ENCODE measurements around the gene GALNT18. TPM values are rescaled to one million over a fixed set of nuclear protein-coding genes. Genes with fewer than 3 reads are reported as not detected.

Gene GALNT18
- total and polyA plus RNA-seq, 2 of the 4 experiments (the other 2 are of a cell fraction), result 9.5 to 11.3 TPM

DNA sequence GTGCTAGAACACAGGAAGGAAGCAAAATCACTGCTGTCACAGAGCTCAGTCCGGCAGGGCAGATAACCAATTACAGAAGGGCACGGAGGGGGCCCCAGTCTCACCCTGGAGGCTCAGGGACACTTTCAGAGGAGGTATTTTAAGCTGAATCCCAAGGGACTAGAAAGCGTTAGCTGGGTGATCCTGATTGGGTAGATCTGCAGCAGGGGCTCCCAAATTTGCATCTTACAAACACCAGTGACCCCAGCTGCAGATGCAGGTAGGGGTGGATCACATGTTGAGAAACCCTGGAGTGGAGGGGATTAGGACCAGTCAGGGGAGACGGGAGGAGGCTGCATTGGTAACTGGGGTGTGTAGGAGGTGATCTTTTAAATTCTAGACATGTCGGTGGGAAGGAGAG, 360.2 kb downstream of the GALNT18 start:
- Histone ChIP-seq H3K9ac (ENCODE audit: low read depth, low read length) (no peak overlapping the region), H3K4me1 (ENCODE audit: control insufficient read depth, insufficient read depth, low read length) (0 out of 2 replicates have a peak, but pooled peaks cover 1% of the 10 kb centered on the region), H3K27ac (ENCODE audit: insufficient read depth, low read length) (no peak overlapping the region), H3K27me3 (ENCODE audit: control insufficient read depth, insufficient read depth, low read length) (peaks cover 28% of the 10 kb centered on the region), H3K79me1 (ENCODE audit: low read depth in 1 of 2, low read length in 2 of 2) (no peaks in the 10 kb centered on the region), H3K9me3 (ENCODE audit: control insufficient read depth, insufficient read depth, low read length) (no peaks in the 10 kb centered on the region), H4K8ac (ENCODE audit: low read depth in 2 of 2, low read length in 2 of 2) (no peak overlapping the region), H3K36me3 (ENCODE audit: control insufficient read depth, insufficient read depth, low read length) (no peaks in the 10 kb centered on the region), H4K91ac (ENCODE audit: insufficient read depth, low read depth, low read length) (no peak overlapping the region), H3K18ac (ENCODE audit: low read depth, low read length) (no peak overlapping the region), H3K23ac (ENCODE audit: low read depth, low read length) (no peak overlapping the region), H3K4me3 (ENCODE audit: insufficient read depth, low read depth, low read length) (no peak overlapping the region), H2AK5ac (ENCODE audit: low read depth, low read length) (no peak overlapping the region), H2BK5ac (ENCODE audit: low read depth, low read length, poor library complexity, severe bottlenecking) (no peak overlapping the region), H2AK9ac (replicated peaks; ENCODE audit: low read depth, low read length, poor library complexity) (no peak overlapping the region), H4K5ac (ENCODE audit: low read depth, low read length) (no peak overlapping the region), H2BK20ac (ENCODE audit: low read depth, low read length) (no peak overlapping the region), H3K9me1 (ENCODE audit: insufficient read depth, low read length) (no peaks in the 10 kb centered on the region), H3K56ac (ENCODE audit: extremely low read depth, insufficient read depth, low read length) (no peak overlapping the region), H4K20me1 (ENCODE audit: insufficient read depth, low read length) (no peaks in the 10 kb centered on the region), H3K4me2 (ENCODE audit: low read depth, low read length) (no peak overlapping the region), H3K4ac (ENCODE audit: low read depth, low read length) (no peak overlapping the region), H2BK120ac (ENCODE audit: low read depth, low read length) (no peak overlapping the region), H3K14ac (replicated peaks; ENCODE audit: low read depth, low read length) (no peak overlapping the region), H2AFZ (replicated peaks; ENCODE audit: low read length, poor library complexity) (no peak overlapping the region), H2BK15ac (ENCODE audit: low read depth, low read length) (no peak overlapping the region)
- 20% methylated on average over 1 of the region's 5 CpGs; no CpG with 5 or more reads in 1 of the 2 experiments for WGBS, 2 experiments (ENCODE audit: extremely low coverage in 2 of 2, insufficient read length in 1 of 2)
- no peak for ATAC-seq (ENCODE audit: low read depth)
- DNase-seq, result no peak
- TF ChIP-seq CEBPB (IDR thresholded peaks at IDR 0.05; ENCODE audit: low read depth, low read length) (no peak), RCOR1 (IDR thresholded peaks at IDR 0.05; ENCODE audit: insufficient replicate concordance, low read length) (no peak), NFE2L2 (IDR thresholded peaks at IDR 0.05; ENCODE audit: low read depth, low read length) (no peak), FOS (IDR thresholded peaks at IDR 0.05; ENCODE audit: low read depth, low read length) (no peak), MXI1 (IDR thresholded peaks at IDR 0.05; ENCODE audit: borderline replicate concordance, low read depth, low read length) (no peak), POLR2A (IDR thresholded peaks at IDR 0.05; ENCODE audit: low read depth, low read length) (no peak), BHLHE40 (IDR thresholded peaks at IDR 0.05; ENCODE audit: low read depth, low read length) (no peak), RAD21 (IDR thresholded peaks at IDR 0.05; ENCODE audit: low read length) (no peak), MAFK (IDR thresholded peaks at IDR 0.05; ENCODE audit: low read depth, low read length) (no peak)
- TF ChIP-seq, protein P1, sequence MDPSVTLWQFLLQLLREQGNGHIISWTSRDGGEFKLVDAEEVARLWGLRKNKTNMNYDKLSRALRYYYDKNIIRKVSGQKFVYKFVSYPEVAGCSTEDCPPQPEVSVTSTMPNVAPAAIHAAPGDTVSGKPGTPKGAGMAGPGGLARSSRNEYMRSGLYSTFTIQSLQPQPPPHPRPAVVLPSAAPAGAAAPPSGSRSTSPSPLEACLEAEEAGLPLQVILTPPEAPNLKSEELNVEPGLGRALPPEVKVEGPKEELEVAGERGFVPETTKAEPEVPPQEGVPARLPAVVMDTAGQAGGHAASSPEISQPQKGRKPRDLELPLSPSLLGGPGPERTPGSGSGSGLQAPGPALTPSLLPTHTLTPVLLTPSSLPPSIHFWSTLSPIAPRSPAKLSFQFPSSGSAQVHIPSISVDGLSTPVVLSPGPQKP (IDR thresholded peaks at IDR 0.05; ENCODE audit: borderline replicate concordance, low read depth, low read length), result no peak
- TF ChIP-seq, protein P2, sequence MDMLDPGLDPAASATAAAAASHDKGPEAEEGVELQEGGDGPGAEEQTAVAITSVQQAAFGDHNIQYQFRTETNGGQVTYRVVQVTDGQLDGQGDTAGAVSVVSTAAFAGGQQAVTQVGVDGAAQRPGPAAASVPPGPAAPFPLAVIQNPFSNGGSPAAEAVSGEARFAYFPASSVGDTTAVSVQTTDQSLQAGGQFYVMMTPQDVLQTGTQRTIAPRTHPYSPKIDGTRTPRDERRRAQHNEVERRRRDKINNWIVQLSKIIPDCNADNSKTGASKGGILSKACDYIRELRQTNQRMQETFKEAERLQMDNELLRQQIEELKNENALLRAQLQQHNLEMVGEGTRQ (IDR thresholded peaks at IDR 0.05; ENCODE audit: low read depth, low read length), result no peak
- TF ChIP-seq, protein P3, sequence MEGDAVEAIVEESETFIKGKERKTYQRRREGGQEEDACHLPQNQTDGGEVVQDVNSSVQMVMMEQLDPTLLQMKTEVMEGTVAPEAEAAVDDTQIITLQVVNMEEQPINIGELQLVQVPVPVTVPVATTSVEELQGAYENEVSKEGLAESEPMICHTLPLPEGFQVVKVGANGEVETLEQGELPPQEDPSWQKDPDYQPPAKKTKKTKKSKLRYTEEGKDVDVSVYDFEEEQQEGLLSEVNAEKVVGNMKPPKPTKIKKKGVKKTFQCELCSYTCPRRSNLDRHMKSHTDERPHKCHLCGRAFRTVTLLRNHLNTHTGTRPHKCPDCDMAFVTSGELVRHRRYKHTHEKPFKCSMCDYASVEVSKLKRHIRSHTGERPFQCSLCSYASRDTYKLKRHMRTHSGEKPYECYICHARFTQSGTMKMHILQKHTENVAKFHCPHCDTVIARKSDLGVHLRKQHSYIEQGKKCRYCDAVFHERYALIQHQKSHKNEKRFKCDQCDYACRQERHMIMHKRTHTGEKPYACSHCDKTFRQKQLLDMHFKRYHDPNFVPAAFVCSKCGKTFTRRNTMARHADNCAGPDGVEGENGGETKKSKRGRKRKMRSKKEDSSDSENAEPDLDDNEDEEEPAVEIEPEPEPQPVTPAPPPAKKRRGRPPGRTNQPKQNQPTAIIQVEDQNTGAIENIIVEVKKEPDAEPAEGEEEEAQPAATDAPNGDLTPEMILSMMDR (conservative IDR thresholded peaks at IDR 0.05; ENCODE audit: low read depth, low read length), result no peak
- ChIA-PET CTCF (no interaction called here), POLR2A (ENCODE audit: unreplicated experiment) (no interaction called here)
- no TSS peak for BruUV-seq (replicated peaks)
- in situ Hi-C loops (cut with MboI; ENCODE audit: low sequenced_read_pairs), result no loop called here
- intact Hi-C loops (cut with micrococcal nuclease), result loop anchor here (10.0 kb wide), 1 partner anchor 523 kb away; no protein-coding TSS in a partner anchor
- dilution Hi-C loops (cut with HindIII; ENCODE audit: low sequenced_read_pairs, unreplicated experiment), result no loop called here

Data from IMR-90 (cell line).